ENCODE results near the gene FAM222A. TPM values are rescaled to one million over a fixed set of nuclear protein-coding genes. Genes with fewer than 3 reads are reported as not detected.

Gene FAM222A
- total RNA-seq, 1 donor from 2014 or later = 6.2 TPM

DNA sequence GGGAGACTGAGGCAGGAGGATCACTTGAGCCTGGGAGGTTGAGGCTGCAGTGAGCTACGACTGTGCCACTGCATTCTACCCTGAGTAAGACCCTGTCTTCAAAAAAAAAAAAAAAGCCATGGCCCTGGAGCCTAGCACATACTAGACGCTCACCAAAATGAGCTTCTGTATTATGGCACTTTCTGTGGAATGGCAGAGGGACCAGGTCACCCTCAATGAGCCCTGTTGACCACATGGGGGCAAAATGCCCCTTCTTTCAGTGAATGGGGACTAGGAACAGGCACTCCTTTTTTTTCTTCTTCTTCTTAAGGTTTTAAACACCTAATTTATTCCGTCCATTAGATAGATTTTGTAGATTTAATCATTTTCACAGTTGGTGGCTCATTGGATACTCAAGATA is 50.5 kb downstream of the FAM222A start:
- intact Hi-C loops (cut with DNase I) = no loop called here

DNA sequence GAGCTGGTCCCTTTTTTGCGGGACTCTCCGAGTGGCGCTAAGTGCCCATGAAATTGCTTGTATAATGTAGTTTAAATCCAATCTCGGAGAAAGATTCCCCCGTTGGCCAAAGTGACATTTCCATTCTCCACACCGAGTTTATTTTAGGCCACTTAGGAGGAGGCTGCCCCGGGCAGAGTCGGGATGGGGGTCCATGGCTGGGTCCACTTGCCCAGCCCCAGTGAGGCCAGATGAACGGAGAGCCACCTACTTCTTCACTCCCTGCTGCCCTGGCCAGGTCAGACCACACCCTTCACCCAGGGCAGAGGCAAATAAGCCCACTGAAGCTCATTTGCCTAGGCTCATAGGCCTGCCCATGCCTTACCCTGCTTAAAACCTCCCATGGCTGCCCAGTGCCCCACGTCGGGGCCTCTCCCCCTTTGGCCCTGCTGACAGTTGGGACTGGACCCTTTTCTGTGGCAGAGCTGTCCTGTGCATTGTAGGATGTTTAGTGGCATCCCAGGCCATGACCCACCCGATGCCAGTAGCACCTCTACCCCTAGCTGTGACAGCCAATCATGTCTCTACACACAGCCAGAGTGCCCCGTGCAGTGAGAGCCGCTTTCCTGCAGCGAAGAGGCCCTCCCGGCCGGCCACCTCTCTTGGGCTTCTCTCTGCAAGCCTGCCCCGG is 51.3 kb downstream of the FAM222A start:
- ATAC-seq = no peak
- Histone ChIP-seq H3K27me3 (no peaks in the 10 kb centered on the region), H3K4me1 (peaks cover 8% of the 10 kb centered on the region), H3K27ac (no peak overlapping the region), H3K4me3 (no peak overlapping the region), H3K9me3 (no peaks in the 10 kb centered on the region), H3K36me3 (no peaks in the 10 kb centered on the region)
- intact Hi-C loops (cut with DNase I) = no loop called here
- peak; percentile 41 for DNase-seq
- TF ChIP-seq, protein P1, sequence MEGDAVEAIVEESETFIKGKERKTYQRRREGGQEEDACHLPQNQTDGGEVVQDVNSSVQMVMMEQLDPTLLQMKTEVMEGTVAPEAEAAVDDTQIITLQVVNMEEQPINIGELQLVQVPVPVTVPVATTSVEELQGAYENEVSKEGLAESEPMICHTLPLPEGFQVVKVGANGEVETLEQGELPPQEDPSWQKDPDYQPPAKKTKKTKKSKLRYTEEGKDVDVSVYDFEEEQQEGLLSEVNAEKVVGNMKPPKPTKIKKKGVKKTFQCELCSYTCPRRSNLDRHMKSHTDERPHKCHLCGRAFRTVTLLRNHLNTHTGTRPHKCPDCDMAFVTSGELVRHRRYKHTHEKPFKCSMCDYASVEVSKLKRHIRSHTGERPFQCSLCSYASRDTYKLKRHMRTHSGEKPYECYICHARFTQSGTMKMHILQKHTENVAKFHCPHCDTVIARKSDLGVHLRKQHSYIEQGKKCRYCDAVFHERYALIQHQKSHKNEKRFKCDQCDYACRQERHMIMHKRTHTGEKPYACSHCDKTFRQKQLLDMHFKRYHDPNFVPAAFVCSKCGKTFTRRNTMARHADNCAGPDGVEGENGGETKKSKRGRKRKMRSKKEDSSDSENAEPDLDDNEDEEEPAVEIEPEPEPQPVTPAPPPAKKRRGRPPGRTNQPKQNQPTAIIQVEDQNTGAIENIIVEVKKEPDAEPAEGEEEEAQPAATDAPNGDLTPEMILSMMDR (IDR thresholded peaks at IDR 0.05) = no peak

More for the DNA sequence above, 50.5 kb downstream of the FAM222A start:
- no peaks in the 10 kb centered on the region for H3K9me3 ChIP-seq
- H3K27ac ChIP-seq = no peak overlapping the region
- no peaks in the 10 kb centered on the region for H3K36me3 ChIP-seq
- DNase-seq = no peak
- peaks cover 8% of the 10 kb centered on the region for H3K4me1 ChIP-seq
- TF ChIP-seq, protein P1 (IDR thresholded peaks at IDR 0.05) = no peak
- no peak for ATAC-seq
- H3K27me3 ChIP-seq = no peaks in the 10 kb centered on the region
- H3K4me3 ChIP-seq = no peak overlapping the region

DNA sequence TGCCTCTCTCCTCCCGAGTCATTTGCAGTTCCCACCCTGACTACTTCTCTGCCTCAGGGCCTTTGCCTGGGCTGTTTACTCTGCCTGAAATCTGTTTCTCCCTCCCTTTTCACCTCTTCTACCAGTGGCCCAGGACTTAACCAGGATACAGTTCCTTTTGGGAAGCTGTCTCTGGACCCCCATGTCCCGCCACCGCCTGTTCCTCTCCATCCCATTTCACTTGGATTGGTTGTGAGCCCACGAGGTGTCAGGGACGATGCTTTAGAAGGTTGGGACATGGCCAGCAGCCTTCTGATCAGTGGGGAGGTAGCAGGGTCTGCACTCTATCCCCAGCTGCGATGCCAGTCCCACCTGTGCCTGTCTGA is 51.8 kb downstream of the FAM222A start:
- peak; percentile 38 for DNase-seq
- intact Hi-C loops (cut with DNase I) = no loop called here

DNA sequence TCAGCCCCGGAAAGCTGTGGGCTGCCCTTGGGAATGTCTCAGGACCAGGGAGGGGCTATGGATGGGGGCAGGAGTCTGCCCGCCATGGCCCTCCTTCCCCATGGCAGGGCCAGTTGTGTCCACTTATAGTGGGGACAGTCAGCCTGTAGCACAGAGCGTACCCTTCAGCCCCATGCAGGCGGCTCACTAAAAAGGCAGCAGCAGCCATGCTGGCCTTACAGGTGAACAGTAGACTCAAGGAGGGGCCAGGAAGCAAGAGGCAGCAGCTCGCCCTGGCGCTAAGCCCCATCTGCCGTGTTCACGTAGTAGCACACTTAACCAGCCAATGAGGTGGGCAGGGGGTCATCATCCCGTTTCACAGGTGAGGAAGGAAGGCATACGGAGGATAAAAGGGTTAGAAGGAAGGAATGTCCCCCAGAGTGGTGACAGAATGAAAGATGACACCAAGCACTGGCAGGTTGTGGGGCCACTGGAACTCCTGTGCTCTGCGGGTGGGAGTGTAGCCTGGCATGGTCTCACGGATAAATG is 52.7 kb downstream of the FAM222A start:
- DNase-seq = peak; percentile 30
- intact Hi-C loops (cut with DNase I) = no loop called here

More for the DNA sequence above, 51.8 kb downstream of the FAM222A start:
- no peaks in the 10 kb centered on the region for H3K9me3 ChIP-seq
- no peak overlapping the region for H3K4me3 ChIP-seq
- H3K4me1 ChIP-seq = peaks cover 8% of the 10 kb centered on the region
- ATAC-seq = no peak
- no peak overlapping the region for H3K27ac ChIP-seq
- no peaks in the 10 kb centered on the region for H3K27me3 ChIP-seq
- TF ChIP-seq, protein P1 (IDR thresholded peaks at IDR 0.05) = no peak
- no peaks in the 10 kb centered on the region for H3K36me3 ChIP-seq

DNA sequence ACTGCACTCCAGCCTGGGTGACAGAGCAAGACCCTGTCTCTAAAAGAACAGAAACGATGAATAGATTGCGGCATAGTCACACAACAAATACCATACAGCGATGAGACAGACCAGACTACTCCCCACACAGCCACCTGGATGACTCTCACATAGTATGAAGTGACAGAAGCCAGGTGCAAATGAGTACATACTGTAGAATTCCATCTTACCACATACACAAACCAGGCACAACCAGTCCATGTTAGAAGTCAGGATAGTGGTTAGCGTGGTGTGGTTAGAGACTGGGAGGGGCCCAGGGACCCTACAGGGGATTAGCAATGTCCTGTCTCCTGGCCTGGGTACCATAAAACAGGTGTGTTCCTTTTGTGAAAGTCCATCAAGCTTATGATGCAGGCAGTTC is 53.8 kb downstream of the FAM222A start:
- no peaks in the 10 kb centered on the region for H3K27me3 ChIP-seq
- intact Hi-C loops (cut with DNase I) = no loop called here
- TF ChIP-seq, protein P1 (IDR thresholded peaks at IDR 0.05) = no peak
- ATAC-seq (no peak), DNase-seq (no peak)
- no peaks in the 10 kb centered on the region for H3K9me3 ChIP-seq
- H3K4me3 ChIP-seq = no peak overlapping the region
- H3K4me1 ChIP-seq = no peaks in the 10 kb centered on the region
- no peak overlapping the region for H3K27ac ChIP-seq
- H3K36me3 ChIP-seq = no peaks in the 10 kb centered on the region

More for the DNA sequence above, 52.7 kb downstream of the FAM222A start:
- Histone ChIP-seq H3K36me3 (no peaks in the 10 kb centered on the region), H3K4me3 (no peak overlapping the region), H3K27me3 (no peaks in the 10 kb centered on the region), H3K9me3 (no peaks in the 10 kb centered on the region), H3K27ac (no peak overlapping the region), H3K4me1 (peaks cover under 1% of the 10 kb centered on the region)
- ATAC-seq = no peak
- TF ChIP-seq, protein P1 (IDR thresholded peaks at IDR 0.05) = no peak
